Measurements from ENCODE around the gene ZNF320.
A peak's percentile ranks its signal among the peaks of the same experiment; 100 is the strongest.
"Not testable (repeated sequence)": the region's sequence is repeated elsewhere in the genome, so short reads cannot be mapped to it uniquely, and the experiment has no call there.

Gene ZNF320

DNA sequence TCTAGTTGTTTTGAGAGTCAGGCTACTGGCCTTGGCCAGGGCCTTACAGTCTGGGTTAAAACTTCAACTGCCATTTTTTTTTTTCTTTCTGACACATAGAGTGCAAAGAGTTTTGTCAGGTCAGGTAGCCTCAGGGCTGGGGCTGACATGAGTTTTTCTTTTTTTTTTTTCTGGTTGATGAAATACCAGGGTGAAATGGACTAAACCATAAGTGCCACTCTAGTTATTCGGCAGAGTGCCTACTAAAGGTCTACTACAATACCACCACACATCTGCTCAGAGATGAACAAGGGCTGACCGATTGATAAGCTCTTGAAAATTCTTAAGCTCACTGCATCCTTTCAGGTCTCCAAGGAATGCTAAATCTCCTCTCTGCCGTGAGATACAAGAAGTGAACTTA, 4.4 kb upstream of the ZNF320 start:
- H3K4me1 ChIP-seq (ENCODE audit: low read length) = peaks cover 77% of the 10 kb centered on the region
- peak overlapping the region; percentile 95 for H3K27ac ChIP-seq (ENCODE audit: low read length)
- H3K9ac ChIP-seq (ENCODE audit: low read length) = peak overlapping the region; percentile 77; the same call in 1 of the 2 replicates
- H3K4me3 ChIP-seq (ENCODE audit: low read length) = peak overlapping the region; percentile 64; the same call in 1 of the 2 replicates
- H3K27me3 ChIP-seq (ENCODE audit: low read depth, low read length) = no peaks in the 10 kb centered on the region
- H3K79me2 ChIP-seq (ENCODE audit: low read length) = peaks cover 53% of the 10 kb centered on the region
- H4K20me1 ChIP-seq (ENCODE audit: insufficient read depth, low read length) = no peaks in the 10 kb centered on the region
- H3K9me3 ChIP-seq (ENCODE audit: insufficient read depth, low read length) = no peaks in the 10 kb centered on the region
- H2AFZ ChIP-seq (ENCODE audit: low read depth, low read length) = no peak overlapping the region
- peak overlapping the region; percentile 77 for H3K4me2 ChIP-seq (ENCODE audit: low read length)
- peaks cover 14% of the 10 kb centered on the region for H3K36me3 ChIP-seq (replicated peaks; ENCODE audit: low read depth, low read length)
- no peak for TF ChIP-seq EZH2phosphoT487 (IDR thresholded peaks at IDR 0.05; ENCODE audit: low read depth)
- TF ChIP-seq, protein P1, sequence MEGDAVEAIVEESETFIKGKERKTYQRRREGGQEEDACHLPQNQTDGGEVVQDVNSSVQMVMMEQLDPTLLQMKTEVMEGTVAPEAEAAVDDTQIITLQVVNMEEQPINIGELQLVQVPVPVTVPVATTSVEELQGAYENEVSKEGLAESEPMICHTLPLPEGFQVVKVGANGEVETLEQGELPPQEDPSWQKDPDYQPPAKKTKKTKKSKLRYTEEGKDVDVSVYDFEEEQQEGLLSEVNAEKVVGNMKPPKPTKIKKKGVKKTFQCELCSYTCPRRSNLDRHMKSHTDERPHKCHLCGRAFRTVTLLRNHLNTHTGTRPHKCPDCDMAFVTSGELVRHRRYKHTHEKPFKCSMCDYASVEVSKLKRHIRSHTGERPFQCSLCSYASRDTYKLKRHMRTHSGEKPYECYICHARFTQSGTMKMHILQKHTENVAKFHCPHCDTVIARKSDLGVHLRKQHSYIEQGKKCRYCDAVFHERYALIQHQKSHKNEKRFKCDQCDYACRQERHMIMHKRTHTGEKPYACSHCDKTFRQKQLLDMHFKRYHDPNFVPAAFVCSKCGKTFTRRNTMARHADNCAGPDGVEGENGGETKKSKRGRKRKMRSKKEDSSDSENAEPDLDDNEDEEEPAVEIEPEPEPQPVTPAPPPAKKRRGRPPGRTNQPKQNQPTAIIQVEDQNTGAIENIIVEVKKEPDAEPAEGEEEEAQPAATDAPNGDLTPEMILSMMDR (IDR thresholded peaks at IDR 0.05; ENCODE audit: low read depth, low read length) = no peak

DNA sequence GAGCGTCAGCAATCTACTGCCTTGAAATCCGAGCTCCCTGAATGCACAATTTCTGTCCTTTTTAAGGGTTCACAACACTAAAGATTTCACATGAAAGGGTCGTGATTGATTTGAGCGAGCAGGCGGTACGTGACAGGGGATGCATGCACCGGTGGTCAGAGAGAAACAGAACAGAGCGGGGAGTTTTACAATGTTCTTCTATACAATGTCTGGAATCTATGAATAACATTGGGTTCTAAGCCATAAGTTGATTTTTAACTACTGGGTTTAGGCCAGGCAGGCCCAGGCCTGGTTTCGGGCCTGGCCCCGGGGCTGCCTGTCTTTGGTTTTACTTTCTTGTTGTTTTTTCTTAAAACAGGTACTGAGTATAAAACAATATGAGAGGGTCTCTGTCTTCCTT, 1.2 kb upstream of the ZNF320 start:
- Histone ChIP-seq H4K20me1 (ENCODE audit: insufficient read depth, low read length) (peaks cover 12% of the 10 kb centered on the region), H3K4me3 (ENCODE audit: low read length) (peak overlapping the region; percentile 92), H3K9ac (ENCODE audit: low read length) (peak overlapping the region; percentile 94), H3K79me2 (ENCODE audit: low read length) (peaks cover 83% of the 10 kb centered on the region), H3K4me2 (ENCODE audit: low read length) (peak overlapping the region; percentile 100), H3K27ac (ENCODE audit: low read length) (peak overlapping the region; percentile 95), H3K4me1 (ENCODE audit: low read length) (peaks cover 64% of the 10 kb centered on the region), H2AFZ (ENCODE audit: low read depth, low read length) (peak overlapping the region; percentile 10; the same call in 1 of the 2 replicates), H3K36me3 (replicated peaks; ENCODE audit: low read depth, low read length) (peaks cover 22% of the 10 kb centered on the region)
- H3K27me3 ChIP-seq (ENCODE audit: low read depth, low read length); H3K9me3 ChIP-seq (ENCODE audit: insufficient read depth, low read length): not testable (repeated sequence)

DNA sequence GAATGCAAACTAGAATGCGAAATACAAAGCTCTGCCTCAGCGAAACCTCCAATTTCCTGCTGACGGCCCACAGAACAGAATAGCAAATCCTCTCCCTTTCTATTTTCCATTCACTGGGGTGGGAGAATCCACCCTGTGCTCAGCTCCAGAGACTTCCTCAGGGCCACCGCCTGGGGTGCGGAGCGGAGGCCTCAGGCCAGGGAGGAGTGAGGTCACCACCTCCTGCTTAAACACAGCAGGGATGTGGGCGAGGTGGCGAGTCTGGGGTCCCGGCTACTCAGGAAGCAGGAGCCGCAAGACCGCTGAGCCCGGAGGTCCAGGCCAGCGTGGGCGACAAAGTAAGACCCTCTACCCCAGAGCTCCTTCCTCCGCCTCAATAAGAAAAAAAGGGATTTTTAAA, 666 bp upstream of the ZNF320 start:
- H3K9ac ChIP-seq (ENCODE audit: low read length) = peak overlapping the region; percentile 94

DNA sequence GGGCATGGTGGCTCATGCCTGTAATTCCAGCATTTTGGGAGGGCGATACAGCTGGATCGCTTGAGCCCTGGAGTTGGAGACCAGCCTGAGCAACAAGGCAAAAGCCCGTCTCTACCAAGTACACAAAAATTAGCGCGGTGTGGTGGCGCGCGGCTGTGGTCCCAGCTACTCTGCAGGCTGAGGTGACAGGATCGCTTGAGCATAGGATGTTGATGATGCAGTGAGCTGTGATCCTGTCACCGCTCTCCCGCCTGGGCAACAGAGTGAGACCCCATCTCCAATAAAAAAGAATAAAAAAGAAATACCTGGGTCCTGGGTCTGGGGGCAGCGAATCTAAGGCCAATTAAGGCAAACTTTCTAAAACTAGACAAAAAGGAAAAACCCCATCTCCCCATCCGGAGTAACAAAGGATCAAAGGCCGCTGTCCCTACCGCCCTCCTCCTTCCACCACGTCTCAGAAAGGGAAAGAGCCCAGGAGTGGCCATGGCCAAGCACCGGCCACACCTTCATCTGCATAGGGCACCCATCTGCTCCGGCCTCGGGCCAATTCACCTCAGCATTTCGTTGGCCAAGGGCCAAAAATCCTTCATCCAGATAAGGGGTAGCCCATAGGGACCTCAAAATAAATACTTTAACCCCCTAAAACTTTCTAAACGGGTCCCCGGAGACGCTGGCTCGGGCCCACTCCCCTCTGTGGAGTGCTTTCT, 851 bp downstream of the ZNF320 start:
- Histone ChIP-seq H3K4me3 (ENCODE audit: low read length) (peak overlapping the region; percentile 92), H3K36me3 (replicated peaks; ENCODE audit: low read depth, low read length) (peaks cover 30% of the 10 kb centered on the region), H3K27me3 (ENCODE audit: low read depth, low read length) (no peaks in the 10 kb centered on the region), H4K20me1 (ENCODE audit: insufficient read depth, low read length) (peaks cover 25% of the 10 kb centered on the region), H3K9me3 (ENCODE audit: insufficient read depth, low read length) (no peaks in the 10 kb centered on the region), H3K27ac (ENCODE audit: low read length) (peak overlapping the region; percentile 95), H2AFZ (ENCODE audit: low read depth, low read length) (no peak overlapping the region), H3K79me2 (ENCODE audit: low read length) (peaks cover 86% of the 10 kb centered on the region), H3K4me2 (ENCODE audit: low read length) (peak overlapping the region; percentile 63), H3K4me1 (ENCODE audit: low read length) (peaks cover 44% of the 10 kb centered on the region), H3K9ac (ENCODE audit: low read length) (peak overlapping the region; percentile 96)
- TF ChIP-seq, protein P1 (IDR thresholded peaks at IDR 0.05; ENCODE audit: low read depth, low read length) = no peak
- TF ChIP-seq EZH2phosphoT487 (IDR thresholded peaks at IDR 0.05; ENCODE audit: low read depth) = no peak

More for the DNA sequence above, 666 bp upstream of the ZNF320 start:
- peak overlapping the region; percentile 92 for H3K4me3 ChIP-seq (ENCODE audit: low read length)
- H3K9me3 ChIP-seq (ENCODE audit: insufficient read depth, low read length) = no peaks in the 10 kb centered on the region
- peaks cover 16% of the 10 kb centered on the region for H4K20me1 ChIP-seq (ENCODE audit: insufficient read depth, low read length)
- peaks cover 26% of the 10 kb centered on the region for H3K36me3 ChIP-seq (replicated peaks; ENCODE audit: low read depth, low read length)
- TF ChIP-seq, protein P1 (IDR thresholded peaks at IDR 0.05; ENCODE audit: low read depth, low read length) = no peak
- no peak for TF ChIP-seq EZH2phosphoT487 (IDR thresholded peaks at IDR 0.05; ENCODE audit: low read depth)
- peak overlapping the region; percentile 100 for H3K4me2 ChIP-seq (ENCODE audit: low read length)
- peaks cover 60% of the 10 kb centered on the region for H3K4me1 ChIP-seq (ENCODE audit: low read length)
- no peaks in the 10 kb centered on the region for H3K27me3 ChIP-seq (ENCODE audit: low read depth, low read length)
- H3K27ac ChIP-seq (ENCODE audit: low read length) = peak overlapping the region; percentile 95
- 0 out of 2 replicates have a peak overlapping the region, but pooled peaks have one; percentile 10 for H2AFZ ChIP-seq (ENCODE audit: low read depth, low read length)
- H3K79me2 ChIP-seq (ENCODE audit: low read length) = peaks cover 84% of the 10 kb centered on the region
